Measurements from ENCODE around the gene SYT8.
"Not testable (repeated sequence)": the region's sequence is repeated elsewhere in the genome, so short reads cannot be mapped to it uniquely, and the experiment has no call there.

Gene SYT8

DNA sequence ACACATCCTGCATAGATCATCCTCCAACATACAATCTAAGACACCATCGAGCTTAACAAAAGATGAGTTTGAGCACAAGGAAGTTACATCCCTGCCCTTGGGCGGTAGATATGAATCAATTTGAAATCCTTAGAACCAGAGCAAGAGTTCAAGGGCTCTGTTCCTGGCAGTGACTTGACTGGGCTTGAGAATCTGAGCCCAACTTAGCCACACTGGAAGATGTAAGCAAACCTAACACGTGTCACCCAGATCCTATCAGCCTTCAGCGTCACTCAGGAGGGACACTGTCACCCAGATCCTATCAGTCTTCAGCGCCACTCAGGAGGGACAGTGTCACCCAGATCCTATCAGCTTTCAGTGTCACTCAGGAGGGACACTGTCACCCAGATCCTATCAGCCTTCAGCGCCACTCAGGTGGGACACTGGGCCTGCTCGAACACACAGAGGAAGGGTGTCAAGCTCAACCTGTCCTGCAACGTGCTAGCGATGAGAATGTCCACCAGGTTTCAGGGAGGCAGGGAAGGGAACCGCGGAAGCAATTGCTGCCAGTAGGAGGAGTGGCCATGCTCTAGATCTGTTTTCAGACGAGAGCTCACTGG lies 38.3 kb upstream of the SYT8 start:
- Histone ChIP-seq H3K36me3 (ENCODE audit: control insufficient read depth, low read length) (no peaks in the 10 kb centered on the region), H3K4me1 (ENCODE audit: control insufficient read depth, low read length) (no peaks in the 10 kb centered on the region), H3K79me2 (ENCODE audit: control insufficient read depth, low read length) (no peaks in the 10 kb centered on the region), H3K27ac (ENCODE audit: low read depth, low read length) (no peak overlapping the region), H3K4me2 (ENCODE audit: low read length) (no peak overlapping the region), H3K4me3 (ENCODE audit: low read length) (no peak overlapping the region), H4K20me1 (ENCODE audit: control insufficient read depth, insufficient read depth, low read depth, low read length) (no peaks in the 10 kb centered on the region), H3K9me2 (replicated peaks; ENCODE audit: control insufficient read depth, low read length) (no peaks in the 10 kb centered on the region), H3K9me3 (ENCODE audit: control insufficient read depth, insufficient read depth, low read length) (no peaks in the 10 kb centered on the region), H3K27me3 (ENCODE audit: control insufficient read depth, low read length) (no peaks in the 10 kb centered on the region), H3F3A (ENCODE audit: control insufficient read depth, insufficient read depth) (no peaks in the 10 kb centered on the region)
- TF ChIP-seq EZH2phosphoT487 (IDR thresholded peaks at IDR 0.05; ENCODE audit: borderline replicate concordance, low read length), result no peak
- TF ChIP-seq, protein P1, sequence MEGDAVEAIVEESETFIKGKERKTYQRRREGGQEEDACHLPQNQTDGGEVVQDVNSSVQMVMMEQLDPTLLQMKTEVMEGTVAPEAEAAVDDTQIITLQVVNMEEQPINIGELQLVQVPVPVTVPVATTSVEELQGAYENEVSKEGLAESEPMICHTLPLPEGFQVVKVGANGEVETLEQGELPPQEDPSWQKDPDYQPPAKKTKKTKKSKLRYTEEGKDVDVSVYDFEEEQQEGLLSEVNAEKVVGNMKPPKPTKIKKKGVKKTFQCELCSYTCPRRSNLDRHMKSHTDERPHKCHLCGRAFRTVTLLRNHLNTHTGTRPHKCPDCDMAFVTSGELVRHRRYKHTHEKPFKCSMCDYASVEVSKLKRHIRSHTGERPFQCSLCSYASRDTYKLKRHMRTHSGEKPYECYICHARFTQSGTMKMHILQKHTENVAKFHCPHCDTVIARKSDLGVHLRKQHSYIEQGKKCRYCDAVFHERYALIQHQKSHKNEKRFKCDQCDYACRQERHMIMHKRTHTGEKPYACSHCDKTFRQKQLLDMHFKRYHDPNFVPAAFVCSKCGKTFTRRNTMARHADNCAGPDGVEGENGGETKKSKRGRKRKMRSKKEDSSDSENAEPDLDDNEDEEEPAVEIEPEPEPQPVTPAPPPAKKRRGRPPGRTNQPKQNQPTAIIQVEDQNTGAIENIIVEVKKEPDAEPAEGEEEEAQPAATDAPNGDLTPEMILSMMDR (IDR thresholded peaks at IDR 0.05; ENCODE audit: low read depth, low read length, poor library complexity, severe bottlenecking), result no peak

DNA sequence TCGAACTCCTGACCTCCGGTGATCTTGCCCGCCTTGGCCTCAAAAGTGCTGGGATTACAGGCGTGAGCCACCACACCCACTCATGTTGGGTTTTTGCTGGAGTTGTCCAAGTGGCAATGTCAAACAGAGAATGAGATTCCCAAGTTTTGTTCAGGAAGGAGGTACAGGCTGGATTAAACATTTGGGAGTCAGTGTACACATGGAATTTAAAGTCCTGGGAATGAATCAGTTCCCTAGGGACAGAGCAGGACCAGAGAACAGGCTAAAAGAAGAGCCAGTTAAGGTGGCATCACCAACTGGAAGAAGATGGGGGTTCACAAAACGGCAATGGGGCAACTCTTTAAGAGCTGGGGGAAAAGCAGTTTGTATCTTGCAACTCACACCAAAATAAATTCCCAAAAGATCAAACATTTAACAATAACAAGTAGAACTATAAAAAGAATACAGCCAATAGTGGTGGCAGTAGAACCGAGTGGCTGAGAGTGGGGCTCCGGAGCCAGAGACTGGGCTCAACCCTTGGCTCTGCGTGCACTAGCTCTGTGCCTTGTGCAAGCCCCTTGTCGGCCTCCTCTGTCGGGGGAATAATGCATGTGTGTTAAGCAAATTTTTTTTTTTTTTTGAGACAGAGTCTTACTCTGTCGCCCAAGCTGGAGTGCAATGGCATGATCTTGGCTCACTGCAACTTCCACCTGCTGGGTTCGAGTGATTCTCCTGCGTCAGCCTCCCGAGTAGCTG lies 37.2 kb upstream of the SYT8 start:
- Histone ChIP-seq H3F3A (ENCODE audit: control insufficient read depth, insufficient read depth) (no peaks in the 10 kb centered on the region), H3K4me3 (ENCODE audit: low read length) (no peak overlapping the region), H3K79me2 (ENCODE audit: control insufficient read depth, low read length) (no peaks in the 10 kb centered on the region), H3K9me2 (replicated peaks; ENCODE audit: control insufficient read depth, low read length) (no peaks in the 10 kb centered on the region), H4K20me1 (ENCODE audit: control insufficient read depth, insufficient read depth, low read depth, low read length) (no peaks in the 10 kb centered on the region), H3K36me3 (ENCODE audit: control insufficient read depth, low read length) (no peaks in the 10 kb centered on the region), H3K4me1 (ENCODE audit: control insufficient read depth, low read length) (no peaks in the 10 kb centered on the region), H3K27me3 (ENCODE audit: control insufficient read depth, low read length) (no peaks in the 10 kb centered on the region), H3K9me3 (ENCODE audit: control insufficient read depth, insufficient read depth, low read length) (no peaks in the 10 kb centered on the region), H3K27ac (ENCODE audit: low read depth, low read length) (no peak overlapping the region), H3K4me2 (ENCODE audit: low read length) (no peak overlapping the region)
- TF ChIP-seq, protein P1 (IDR thresholded peaks at IDR 0.05; ENCODE audit: low read depth, low read length, poor library complexity, severe bottlenecking), result no peak
- no peak for TF ChIP-seq EZH2phosphoT487 (IDR thresholded peaks at IDR 0.05; ENCODE audit: borderline replicate concordance, low read length)

DNA sequence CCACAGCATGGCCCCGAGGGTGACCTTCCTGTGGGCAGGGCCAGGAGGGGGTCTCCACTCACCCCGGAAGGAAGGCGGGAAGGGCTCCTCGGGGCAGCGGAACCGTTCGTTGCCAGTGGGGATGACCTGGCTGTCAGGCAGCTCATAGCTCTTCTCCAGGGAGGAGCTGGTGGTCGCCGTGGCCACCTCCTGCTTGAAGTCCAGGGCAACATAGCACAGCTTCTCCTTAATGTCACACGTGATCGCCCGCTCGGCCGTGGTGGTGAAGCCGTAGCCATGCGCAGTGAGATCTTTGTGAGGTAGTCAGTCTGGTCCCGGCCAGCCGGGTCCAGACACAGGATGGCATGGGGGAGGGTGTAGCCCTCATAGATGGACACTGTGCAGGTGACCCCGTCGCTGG lies 31.5 kb upstream of the SYT8 start:
- Histone ChIP-seq H3K4me1 (ENCODE audit: control insufficient read depth, low read length) (no peaks in the 10 kb centered on the region), H3K9me2 (replicated peaks; ENCODE audit: control insufficient read depth, low read length) (no peaks in the 10 kb centered on the region), H3K36me3 (ENCODE audit: control insufficient read depth, low read length) (no peaks in the 10 kb centered on the region), H4K20me1 (ENCODE audit: control insufficient read depth, insufficient read depth, low read depth, low read length) (no peaks in the 10 kb centered on the region), H3K27me3 (ENCODE audit: control insufficient read depth, low read length) (0 out of 2 replicates have a peak, but pooled peaks cover 4% of the 10 kb centered on the region), H3K27ac (ENCODE audit: low read depth, low read length) (no peak overlapping the region), H3K4me3 (ENCODE audit: low read length) (no peak overlapping the region), H3K79me2 (ENCODE audit: control insufficient read depth, low read length) (no peaks in the 10 kb centered on the region), H3K4me2 (ENCODE audit: low read length) (no peak overlapping the region), H3F3A (ENCODE audit: control insufficient read depth, insufficient read depth) (no peaks in the 10 kb centered on the region), H3K9me3 (ENCODE audit: control insufficient read depth, insufficient read depth, low read length) (no peaks in the 10 kb centered on the region)
- TF ChIP-seq EZH2phosphoT487 (IDR thresholded peaks at IDR 0.05; ENCODE audit: borderline replicate concordance, low read length), result no peak
- TF ChIP-seq, protein P1 (IDR thresholded peaks at IDR 0.05; ENCODE audit: low read depth, low read length, poor library complexity, severe bottlenecking), result no peak

DNA sequence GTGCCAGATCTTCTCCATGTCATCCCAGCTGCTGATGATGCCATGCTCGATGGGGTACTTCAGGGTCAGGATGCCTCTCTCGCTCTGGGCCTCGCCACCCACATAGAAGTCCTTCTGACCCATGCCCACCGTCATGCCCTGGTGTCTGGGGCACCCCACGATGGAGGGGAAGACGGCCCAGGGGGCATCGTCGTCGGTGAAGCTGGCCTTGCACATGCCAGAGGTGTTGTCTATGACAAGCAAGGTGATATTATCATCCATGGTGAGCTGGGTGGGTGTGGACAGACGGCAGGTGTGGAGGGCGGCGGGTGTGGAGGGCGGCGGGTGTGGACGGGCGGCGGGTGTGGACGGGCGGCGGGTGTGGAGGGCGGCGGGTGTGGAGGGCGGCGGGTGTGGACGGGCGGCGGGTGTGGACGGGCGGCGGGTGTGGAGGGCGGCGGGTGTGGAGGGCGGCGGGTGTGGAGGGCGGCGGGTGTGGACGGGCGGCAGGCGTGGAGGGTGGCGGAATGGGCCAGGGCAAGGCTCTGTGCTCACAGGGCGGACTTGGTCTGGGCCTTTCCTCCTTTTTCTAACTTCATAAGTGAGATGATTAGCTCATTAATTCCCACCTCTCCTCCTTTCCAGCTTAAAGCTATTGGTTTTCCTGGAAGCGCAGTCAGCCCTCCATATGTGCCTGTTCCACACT lies 30.8 kb upstream of the SYT8 start:
- H3K79me2 ChIP-seq (ENCODE audit: control insufficient read depth, low read length); H3K4me2 ChIP-seq (ENCODE audit: low read length); H3K4me1 ChIP-seq (ENCODE audit: control insufficient read depth, low read length); H3F3A ChIP-seq (ENCODE audit: control insufficient read depth, insufficient read depth); H3K9me3 ChIP-seq (ENCODE audit: control insufficient read depth, insufficient read depth, low read length); H4K20me1 ChIP-seq (ENCODE audit: control insufficient read depth, insufficient read depth, low read depth, low read length); H3K4me3 ChIP-seq (ENCODE audit: low read length); H3K9me2 ChIP-seq (replicated peaks; ENCODE audit: control insufficient read depth, low read length); H3K27ac ChIP-seq (ENCODE audit: low read depth, low read length); H3K36me3 ChIP-seq (ENCODE audit: control insufficient read depth, low read length); H3K27me3 ChIP-seq (ENCODE audit: control insufficient read depth, low read length): not testable (repeated sequence)

Measured in DOHH2 (cell line).